Peyer's patch (tissue), 4 donors: ENCODE measurements around the gene MUC2.

ENCODE experiments used
- POLR2A ChIP-seq, 2 donors: fragments of 450-650 bp; IDR thresholded peaks; one replicate each; pipeline ENCODE4 v1.5.1; 2017; ENCODE audit warnings: antibody characterized with exemption in 2 of 2, mild to moderate bottlenecking in 2 of 2, moderate library complexity in 2 of 2
- TF ChIP-seq, protein P1 (sequence below), 6 experiments: fragments of 450-650 bp in 4 of 6; fragments of 200-600 bp in 2 of 6; sonication (generic) in 1 of 6; IDR thresholded peaks; one replicate each; pipeline ENCODE4 v1.5.1; 2017 to 2019; ENCODE audit warnings: antibody characterized with exemption in 6 of 6, mild to moderate bottlenecking in 3 of 6, moderate library complexity in 1 of 6

DNA sequence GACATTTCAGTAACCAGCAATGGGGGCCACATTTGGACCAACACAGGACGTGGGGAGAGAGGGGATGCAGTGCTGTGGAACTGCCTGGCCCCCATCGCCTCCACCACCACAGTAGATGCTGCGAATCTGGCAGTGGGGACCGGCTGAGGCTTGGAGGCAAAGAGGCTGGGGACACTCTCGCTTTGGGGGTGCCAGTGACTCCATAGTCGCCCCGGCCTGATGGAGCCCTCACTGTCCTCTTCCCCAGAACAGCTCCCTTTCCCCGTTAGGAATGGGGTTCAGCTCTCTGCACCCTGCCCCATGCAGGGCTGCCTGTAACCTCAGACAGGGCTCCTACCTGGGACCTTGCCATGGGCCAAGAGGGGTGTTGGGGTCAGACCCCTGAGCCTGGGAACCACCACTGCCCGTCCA, 1.8 kb upstream of the MUC2 start:
- TF ChIP-seq, protein P1, sequence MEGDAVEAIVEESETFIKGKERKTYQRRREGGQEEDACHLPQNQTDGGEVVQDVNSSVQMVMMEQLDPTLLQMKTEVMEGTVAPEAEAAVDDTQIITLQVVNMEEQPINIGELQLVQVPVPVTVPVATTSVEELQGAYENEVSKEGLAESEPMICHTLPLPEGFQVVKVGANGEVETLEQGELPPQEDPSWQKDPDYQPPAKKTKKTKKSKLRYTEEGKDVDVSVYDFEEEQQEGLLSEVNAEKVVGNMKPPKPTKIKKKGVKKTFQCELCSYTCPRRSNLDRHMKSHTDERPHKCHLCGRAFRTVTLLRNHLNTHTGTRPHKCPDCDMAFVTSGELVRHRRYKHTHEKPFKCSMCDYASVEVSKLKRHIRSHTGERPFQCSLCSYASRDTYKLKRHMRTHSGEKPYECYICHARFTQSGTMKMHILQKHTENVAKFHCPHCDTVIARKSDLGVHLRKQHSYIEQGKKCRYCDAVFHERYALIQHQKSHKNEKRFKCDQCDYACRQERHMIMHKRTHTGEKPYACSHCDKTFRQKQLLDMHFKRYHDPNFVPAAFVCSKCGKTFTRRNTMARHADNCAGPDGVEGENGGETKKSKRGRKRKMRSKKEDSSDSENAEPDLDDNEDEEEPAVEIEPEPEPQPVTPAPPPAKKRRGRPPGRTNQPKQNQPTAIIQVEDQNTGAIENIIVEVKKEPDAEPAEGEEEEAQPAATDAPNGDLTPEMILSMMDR (IDR thresholded peaks at IDR 0.05) = no peak
- TF ChIP-seq POLR2A (IDR thresholded peaks at IDR 0.05) = no peak
